SU-DHL-6 (cell line): ENCODE measurements around the gene MAPK14.

Experiments
- H2AFZ ChIP-seq: fragments of 200-600 bp; sonication (generic); 2 replicates; pipeline ENCODE4 v1.6.1; 2014; ENCODE audit warnings: low read depth, mild to moderate bottlenecking, moderate library complexity, mixed read lengths, antibody characterized with exemption, low read length; ENCODE audit not compliant: severe bottlenecking
- H3F3A ChIP-seq: fragments of 200-600 bp; shearing (Covaris generic); 2 replicates; pipeline ENCODE4 v1.6.0; 2016; ENCODE audit warnings: antibody characterized with exemption, mild to moderate bottlenecking; ENCODE audit not compliant: insufficient read depth
- H3K27ac ChIP-seq: fragments of 200-600 bp; sonication (generic); 2 replicates; pipeline ENCODE4 v1.5.1; 2016; ENCODE audit warnings: low read depth, mild to moderate bottlenecking, low read length, moderate library complexity, mixed read lengths
- H3K27me3 ChIP-seq: fragments of 200-600 bp; sonication (generic), shearing (Covaris generic); 2 replicates; pipeline ENCODE4 v1.6.0; 2014; ENCODE audit warnings: mild to moderate bottlenecking, low read length
- H3K36me3 ChIP-seq: fragments of 200-600 bp; sonication (generic); 2 replicates; pipeline ENCODE4 v1.6.1; 2014; ENCODE audit warnings: mild to moderate bottlenecking, low read length, mixed read lengths
- H3K4me2 ChIP-seq: fragments of 300-600, 200-600 bp; shearing (Covaris generic), sonication (generic); 2 replicates; pipeline ENCODE4 v1.6.0; 2014; ENCODE audit warnings: low read length, low read depth, mild to moderate bottlenecking; ENCODE audit not compliant: poor library complexity, severe bottlenecking
- H3K4me3 ChIP-seq: fragments of 200-600 bp; sonication (generic); 2 replicates; pipeline ENCODE4 v1.5.1; 2014; ENCODE audit warnings: antibody characterized with exemption, low read length, mild to moderate bottlenecking, mixed read lengths; ENCODE audit not compliant: insufficient read depth, poor library complexity, severe bottlenecking
- H3K79me2 ChIP-seq: fragments of 200-600 bp; sonication (generic); 2 replicates; pipeline ENCODE4 v1.6.1; 2014; ENCODE audit warnings: mild to moderate bottlenecking, low read length, moderate library complexity; ENCODE audit not compliant: insufficient read depth
- H3K9ac ChIP-seq: fragments of 200-600 bp; sonication (generic); 2 replicates; pipeline ENCODE4 v1.7.0; 2014; ENCODE audit warnings: mild to moderate bottlenecking, low read length
- H3K9me2 ChIP-seq: fragments of 200-600 bp; sonication (generic); replicated peaks from 2 replicates; pipeline ENCODE4 v1.6.1; 2014; ENCODE audit warnings: low read length; ENCODE audit not compliant: insufficient read depth
- H3K9me3 ChIP-seq: fragments of 200-600 bp; sonication (generic); 2 replicates; pipeline ENCODE4 v1.6.1; 2014; ENCODE audit warnings: low read length, mixed read lengths; ENCODE audit not compliant: insufficient read depth
- H4K20me1 ChIP-seq: fragments of 200-600 bp; sonication (generic); 2 replicates; pipeline ENCODE4 v1.6.1; 2014; ENCODE audit warnings: low read depth, mild to moderate bottlenecking, antibody characterized with exemption, low read length, moderate library complexity, mixed read lengths
- EZH2phosphoT487 ChIP-seq: fragments of 200-600 bp; sonication (generic), shearing (Covaris generic); conservative IDR thresholded peaks from 2 replicates; pipeline ENCODE4 v1.6.1; 2018; ENCODE audit warnings: mild to moderate bottlenecking, antibody characterized with exemption, low read length, moderate library complexity, mixed read lengths
- TF ChIP-seq, protein P1 (sequence below): fragments of 200-600 bp; sonication (generic); IDR thresholded peaks from one replicate; pipeline ENCODE4 v1.5.1; 2017; ENCODE audit warnings: antibody characterized with exemption, mild to moderate bottlenecking, low read length, moderate library complexity; ENCODE audit not compliant: insufficient read depth, poor library complexity, severe bottlenecking

MAPK14 gene

DNA sequence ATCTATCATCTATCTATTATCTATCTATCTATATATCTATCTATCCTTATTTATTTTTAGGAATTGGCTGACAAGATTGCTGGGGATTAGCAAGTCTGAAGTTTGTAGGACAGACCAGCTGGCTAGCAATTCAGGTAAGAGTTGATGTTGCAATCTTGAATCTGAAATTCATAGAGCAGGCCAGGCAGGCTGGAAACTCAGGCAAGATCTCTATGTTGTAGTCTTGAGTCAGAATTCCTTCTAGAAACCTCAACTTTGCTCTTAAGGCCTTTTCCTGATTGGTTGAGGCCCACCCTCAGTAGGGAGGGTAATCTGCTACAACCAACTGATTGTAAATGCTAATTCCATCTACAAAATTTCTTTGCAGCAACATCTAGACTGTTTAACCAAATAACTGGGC, 121.9 kb downstream of the MAPK14 start:
- Histone ChIP-seq H3K36me3 (no peaks in the 10 kb centered on the region), H3K79me2 (no peaks in the 10 kb centered on the region), H3K4me3 (no peak overlapping the region), H3K9me3 (peaks cover 8% of the 10 kb centered on the region; the same call in 1 of the 2 replicates), H4K20me1 (no peaks in the 10 kb centered on the region), H3K9ac (no peak overlapping the region), H3K4me2 (no peak overlapping the region), H3K9me2 (no peaks in the 10 kb centered on the region), H3F3A (no peaks in the 10 kb centered on the region), H2AFZ (no peak overlapping the region), H3K27me3 (no peaks in the 10 kb centered on the region), H3K27ac (no peak overlapping the region)
- TF ChIP-seq, protein P1, sequence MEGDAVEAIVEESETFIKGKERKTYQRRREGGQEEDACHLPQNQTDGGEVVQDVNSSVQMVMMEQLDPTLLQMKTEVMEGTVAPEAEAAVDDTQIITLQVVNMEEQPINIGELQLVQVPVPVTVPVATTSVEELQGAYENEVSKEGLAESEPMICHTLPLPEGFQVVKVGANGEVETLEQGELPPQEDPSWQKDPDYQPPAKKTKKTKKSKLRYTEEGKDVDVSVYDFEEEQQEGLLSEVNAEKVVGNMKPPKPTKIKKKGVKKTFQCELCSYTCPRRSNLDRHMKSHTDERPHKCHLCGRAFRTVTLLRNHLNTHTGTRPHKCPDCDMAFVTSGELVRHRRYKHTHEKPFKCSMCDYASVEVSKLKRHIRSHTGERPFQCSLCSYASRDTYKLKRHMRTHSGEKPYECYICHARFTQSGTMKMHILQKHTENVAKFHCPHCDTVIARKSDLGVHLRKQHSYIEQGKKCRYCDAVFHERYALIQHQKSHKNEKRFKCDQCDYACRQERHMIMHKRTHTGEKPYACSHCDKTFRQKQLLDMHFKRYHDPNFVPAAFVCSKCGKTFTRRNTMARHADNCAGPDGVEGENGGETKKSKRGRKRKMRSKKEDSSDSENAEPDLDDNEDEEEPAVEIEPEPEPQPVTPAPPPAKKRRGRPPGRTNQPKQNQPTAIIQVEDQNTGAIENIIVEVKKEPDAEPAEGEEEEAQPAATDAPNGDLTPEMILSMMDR: no peak
- TF ChIP-seq EZH2phosphoT487: no peak

DNA sequence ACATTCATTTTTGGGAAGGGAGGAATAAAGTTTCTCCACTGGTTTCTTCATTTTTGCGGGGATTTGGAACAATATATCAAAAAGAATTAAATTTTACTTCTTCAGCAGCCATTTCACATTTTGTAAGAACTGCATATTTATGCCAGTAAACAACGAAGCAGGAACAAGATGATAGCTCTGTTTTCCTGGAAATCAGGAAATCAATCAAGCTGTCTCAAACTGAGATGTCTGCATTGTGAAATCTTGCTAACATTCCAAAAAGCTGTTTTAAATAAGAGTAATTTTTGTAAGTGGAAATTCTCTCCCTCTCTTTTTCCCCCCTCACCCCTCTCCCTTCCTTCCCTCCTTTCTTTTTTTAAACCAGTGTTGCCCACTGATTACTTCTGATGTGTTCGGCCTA, 122.7 kb downstream of the MAPK14 start:
- H3F3A ChIP-seq: no peaks in the 10 kb centered on the region
- H4K20me1 ChIP-seq: no peaks in the 10 kb centered on the region
- TF ChIP-seq, protein P1: no peak
- no peak for TF ChIP-seq EZH2phosphoT487
- no peak overlapping the region for H3K4me2 ChIP-seq
- no peak overlapping the region for H3K9ac ChIP-seq
- H3K27ac ChIP-seq: no peak overlapping the region
- H3K79me2 ChIP-seq: no peaks in the 10 kb centered on the region
- H3K9me2 ChIP-seq: no peaks in the 10 kb centered on the region
- peaks cover 8% of the 10 kb centered on the region; the same call in 1 of the 2 replicates for H3K9me3 ChIP-seq
- H3K4me3 ChIP-seq: no peak overlapping the region
- H3K36me3 ChIP-seq: no peaks in the 10 kb centered on the region
- H2AFZ ChIP-seq: no peak overlapping the region
- no peaks in the 10 kb centered on the region for H3K27me3 ChIP-seq

DNA sequence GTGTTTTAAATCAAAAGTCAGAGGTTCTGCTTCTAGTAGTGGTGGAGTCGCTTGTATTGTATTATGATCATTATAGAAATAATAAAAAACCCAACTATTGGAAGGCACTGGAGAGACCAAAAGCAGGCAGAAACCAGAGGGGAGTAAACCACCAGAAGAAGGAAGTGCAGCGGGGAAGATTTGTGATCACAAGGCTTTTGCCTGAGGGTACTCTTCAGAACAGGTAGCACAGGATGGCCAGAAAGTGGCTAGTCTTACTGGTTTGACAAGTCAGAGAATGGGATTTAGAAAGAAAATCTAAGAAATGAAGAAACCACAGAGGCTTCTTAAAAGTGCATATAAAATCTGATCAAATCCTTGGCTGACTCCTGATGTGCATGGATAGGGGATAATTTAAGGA, 126.7 kb downstream of the MAPK14 start:
- no peak overlapping the region for H2AFZ ChIP-seq
- TF ChIP-seq, protein P1: no peak
- TF ChIP-seq EZH2phosphoT487: no peak
- no peaks in the 10 kb centered on the region for H3F3A ChIP-seq
- H3K9ac ChIP-seq: no peak overlapping the region
- H3K27me3 ChIP-seq: no peaks in the 10 kb centered on the region
- H3K4me2 ChIP-seq: no peak overlapping the region
- H3K36me3 ChIP-seq: no peaks in the 10 kb centered on the region; the same call in 1 of the 2 replicates
- no peaks in the 10 kb centered on the region for H3K9me2 ChIP-seq
- H4K20me1 ChIP-seq: no peaks in the 10 kb centered on the region
- H3K4me3 ChIP-seq: no peak overlapping the region
- H3K79me2 ChIP-seq: no peaks in the 10 kb centered on the region
- H3K27ac ChIP-seq: no peak overlapping the region
- H3K9me3 ChIP-seq: peaks cover 9% of the 10 kb centered on the region; the same call in 1 of the 2 replicates
